ENCODE measurements around the gene C6orf62. TPM values are rescaled to one million over a fixed set of nuclear protein-coding genes. Genes with fewer than 3 reads are reported as not detected.

The C6orf62 gene
- total and polyA plus RNA-seq, 2 of the 4 experiments (the other 2 are of a cell fraction) = 47.5 to 50.7 TPM

DNA sequence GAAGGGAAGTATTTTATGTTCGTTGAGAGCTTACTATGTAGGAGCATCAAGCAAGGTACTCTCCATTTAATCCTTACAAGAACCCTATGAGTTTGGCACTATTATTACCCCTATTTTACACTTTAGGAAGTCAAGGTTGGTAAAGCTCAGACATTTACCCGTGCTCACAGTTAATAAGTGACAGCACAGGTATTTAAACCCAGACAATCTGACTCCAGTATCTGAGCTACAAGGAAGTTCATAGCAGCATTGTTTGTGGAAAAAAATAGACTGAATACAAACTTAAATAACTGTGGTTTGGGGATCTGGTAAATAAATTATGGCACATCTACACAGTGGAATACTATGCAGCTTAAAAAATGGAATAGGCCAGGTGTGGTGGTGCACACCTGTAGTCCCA is 34.6 kb upstream of the C6orf62 start:
- H3K4me1 ChIP-seq (ENCODE audit: control insufficient read depth, insufficient read depth, low read length) = no peaks in the 10 kb centered on the region
- no peak overlapping the region for H3K18ac ChIP-seq (ENCODE audit: low read depth, low read length)
- no peak overlapping the region for H2BK15ac ChIP-seq (ENCODE audit: low read depth, low read length)
- no peak for DNase-seq
- no peak overlapping the region for H2BK120ac ChIP-seq (ENCODE audit: low read depth, low read length)
- H3K27me3 ChIP-seq (ENCODE audit: control insufficient read depth, insufficient read depth, low read length) = no peaks in the 10 kb centered on the region
- no peak for ATAC-seq (ENCODE audit: low read depth)
- no peak overlapping the region for H4K5ac ChIP-seq (ENCODE audit: low read depth, low read length)
- H3K9ac ChIP-seq (ENCODE audit: low read depth, low read length) = no peak overlapping the region
- no peaks in the 10 kb centered on the region for H4K20me1 ChIP-seq (ENCODE audit: insufficient read depth, low read length)
- no peak overlapping the region for H2AFZ ChIP-seq (replicated peaks; ENCODE audit: low read length, poor library complexity)
- in situ Hi-C loops (cut with MboI; ENCODE audit: low sequenced_read_pairs) = no loop called here
- ChIA-PET CTCF (no interaction called here), POLR2A (ENCODE audit: unreplicated experiment) (no interaction called here)
- no peak overlapping the region for H4K8ac ChIP-seq (ENCODE audit: low read depth in 2 of 2, low read length in 2 of 2)
- H3K4me3 ChIP-seq (ENCODE audit: insufficient read depth, low read depth, low read length) = no peak overlapping the region
- H3K9me3 ChIP-seq (ENCODE audit: control insufficient read depth, insufficient read depth, low read length) = no peaks in the 10 kb centered on the region
- H2BK20ac ChIP-seq (ENCODE audit: low read depth, low read length) = no peak overlapping the region
- no TSS peak for BruUV-seq (replicated peaks)
- H4K91ac ChIP-seq (ENCODE audit: insufficient read depth, low read depth, low read length) = no peak overlapping the region
- H3K9me1 ChIP-seq (ENCODE audit: insufficient read depth, low read length) = no peaks in the 10 kb centered on the region
- TF ChIP-seq MAZ (IDR thresholded peaks at IDR 0.05; ENCODE audit: borderline replicate concordance, low read depth, low read length) (no peak), CEBPB (IDR thresholded peaks at IDR 0.05; ENCODE audit: low read depth, low read length) (no peak), CHD1 (IDR thresholded peaks at IDR 0.05; ENCODE audit: low read depth, low read length) (no peak), SMC3 (IDR thresholded peaks at IDR 0.05; ENCODE audit: low read depth, low read length) (no peak), RFX5 (IDR thresholded peaks at IDR 0.05; ENCODE audit: low read depth, low read length) (no peak), CTCF (conservative IDR thresholded peaks at IDR 0.05; ENCODE audit: low read depth, low read length) (no peak), MAFK (IDR thresholded peaks at IDR 0.05; ENCODE audit: low read depth, low read length) (no peak), NFE2L2 (IDR thresholded peaks at IDR 0.05; ENCODE audit: low read depth, low read length) (no peak), MXI1 (IDR thresholded peaks at IDR 0.05; ENCODE audit: borderline replicate concordance, low read depth, low read length) (no peak), RAD21 (IDR thresholded peaks at IDR 0.05; ENCODE audit: low read length) (no peak), POLR2A (IDR thresholded peaks at IDR 0.05; ENCODE audit: low read depth, low read length) (no peak), FOS (IDR thresholded peaks at IDR 0.05; ENCODE audit: low read depth, low read length) (no peak), RCOR1 (IDR thresholded peaks at IDR 0.05; ENCODE audit: insufficient replicate concordance, low read length) (no peak), BHLHE40 (IDR thresholded peaks at IDR 0.05; ENCODE audit: low read depth, low read length) (no peak)
- TF ChIP-seq, protein P1, sequence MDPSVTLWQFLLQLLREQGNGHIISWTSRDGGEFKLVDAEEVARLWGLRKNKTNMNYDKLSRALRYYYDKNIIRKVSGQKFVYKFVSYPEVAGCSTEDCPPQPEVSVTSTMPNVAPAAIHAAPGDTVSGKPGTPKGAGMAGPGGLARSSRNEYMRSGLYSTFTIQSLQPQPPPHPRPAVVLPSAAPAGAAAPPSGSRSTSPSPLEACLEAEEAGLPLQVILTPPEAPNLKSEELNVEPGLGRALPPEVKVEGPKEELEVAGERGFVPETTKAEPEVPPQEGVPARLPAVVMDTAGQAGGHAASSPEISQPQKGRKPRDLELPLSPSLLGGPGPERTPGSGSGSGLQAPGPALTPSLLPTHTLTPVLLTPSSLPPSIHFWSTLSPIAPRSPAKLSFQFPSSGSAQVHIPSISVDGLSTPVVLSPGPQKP (IDR thresholded peaks at IDR 0.05; ENCODE audit: borderline replicate concordance, low read depth, low read length) = no peak
- TF ChIP-seq, protein P2, sequence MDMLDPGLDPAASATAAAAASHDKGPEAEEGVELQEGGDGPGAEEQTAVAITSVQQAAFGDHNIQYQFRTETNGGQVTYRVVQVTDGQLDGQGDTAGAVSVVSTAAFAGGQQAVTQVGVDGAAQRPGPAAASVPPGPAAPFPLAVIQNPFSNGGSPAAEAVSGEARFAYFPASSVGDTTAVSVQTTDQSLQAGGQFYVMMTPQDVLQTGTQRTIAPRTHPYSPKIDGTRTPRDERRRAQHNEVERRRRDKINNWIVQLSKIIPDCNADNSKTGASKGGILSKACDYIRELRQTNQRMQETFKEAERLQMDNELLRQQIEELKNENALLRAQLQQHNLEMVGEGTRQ (IDR thresholded peaks at IDR 0.05; ENCODE audit: low read depth, low read length) = no peak
- no peak overlapping the region for H3K56ac ChIP-seq (ENCODE audit: extremely low read depth, insufficient read depth, low read length)
- H3K4me2 ChIP-seq (ENCODE audit: low read depth, low read length) = no peak overlapping the region
- H2AK9ac ChIP-seq (replicated peaks; ENCODE audit: low read depth, low read length, poor library complexity) = no peak overlapping the region
- intact Hi-C loops (cut with micrococcal nuclease) = no loop called here
- dilution Hi-C loops (cut with HindIII; ENCODE audit: low sequenced_read_pairs, unreplicated experiment) = no loop called here
- H3K14ac ChIP-seq (replicated peaks; ENCODE audit: low read depth, low read length) = no peak overlapping the region
- no peak overlapping the region for H3K27ac ChIP-seq (ENCODE audit: insufficient read depth, low read length)
- WGBS, 2 experiments (ENCODE audit: extremely low coverage in 2 of 2, insufficient read length in 1 of 2) = no CpG with 5 or more reads among the region's 2 CpGs
- H3K79me1 ChIP-seq (ENCODE audit: low read depth in 1 of 2, low read length in 2 of 2) = no peaks in the 10 kb centered on the region
- H3K4ac ChIP-seq (ENCODE audit: low read depth, low read length) = no peak overlapping the region
- H3K23ac ChIP-seq (ENCODE audit: low read depth, low read length) = no peak overlapping the region
- H2BK5ac ChIP-seq (ENCODE audit: low read depth, low read length, poor library complexity, severe bottlenecking) = no peak overlapping the region
- H2AK5ac ChIP-seq (ENCODE audit: low read depth, low read length) = no peak overlapping the region
- H3K36me3 ChIP-seq (ENCODE audit: control insufficient read depth, insufficient read depth, low read length) = no peaks in the 10 kb centered on the region

All from IMR-90 (cell line).